RWPE1 (cell line): ENCODE data around the gene B9D2.

Source experiments
- CTCF ChIA-PET: fragments of 350-600 bp; sonication (Branson Sonifier 250); formaldehyde crosslinking; extraction: SDS; loops from one replicate; lab custom pipeline; 2021; lab: Yijun Ruan, JAX
- POLR2A ChIA-PET: fragments of 400-600 bp; formaldehyde crosslinking; extraction: SDS; loops from one replicate; lab custom pipeline; 2020; ENCODE audit warnings: antibody characterized with exemption; ENCODE audit not compliant: low non-redundant PET; lab: Yijun Ruan, JAX
- DNase-seq: peaks from one replicate; pipeline ENCODE4 v3.0.0; 2012; ENCODE audit warnings: low spot score
- H3K27ac ChIP-seq: fragments of 450-650 bp; 2 replicates; pipeline ENCODE4 v1.5.1; 2017
- TF ChIP-seq, protein P1 (sequence below): fragments of 450-650 bp; conservative IDR thresholded peaks from 2 replicates; pipeline ENCODE4 v1.5.1; 2017; ENCODE audit warnings: low read depth, mild to moderate bottlenecking

Gene B9D2

GRCh38 chr19:41309180-41310032 is 54.5 kb downstream of the B9D2 start:
- POLR2A ChIA-PET, result no interaction called here
- no peak for DNase-seq
- CTCF ChIA-PET, result interaction anchor here (0.5 to 2.6 kb wide), 13 partner anchors 8 to 1126 kb away, joined by 3 to 10 read pairs (median 4); partner anchors contain the start of gene B9D2
- TF ChIP-seq, protein P1, sequence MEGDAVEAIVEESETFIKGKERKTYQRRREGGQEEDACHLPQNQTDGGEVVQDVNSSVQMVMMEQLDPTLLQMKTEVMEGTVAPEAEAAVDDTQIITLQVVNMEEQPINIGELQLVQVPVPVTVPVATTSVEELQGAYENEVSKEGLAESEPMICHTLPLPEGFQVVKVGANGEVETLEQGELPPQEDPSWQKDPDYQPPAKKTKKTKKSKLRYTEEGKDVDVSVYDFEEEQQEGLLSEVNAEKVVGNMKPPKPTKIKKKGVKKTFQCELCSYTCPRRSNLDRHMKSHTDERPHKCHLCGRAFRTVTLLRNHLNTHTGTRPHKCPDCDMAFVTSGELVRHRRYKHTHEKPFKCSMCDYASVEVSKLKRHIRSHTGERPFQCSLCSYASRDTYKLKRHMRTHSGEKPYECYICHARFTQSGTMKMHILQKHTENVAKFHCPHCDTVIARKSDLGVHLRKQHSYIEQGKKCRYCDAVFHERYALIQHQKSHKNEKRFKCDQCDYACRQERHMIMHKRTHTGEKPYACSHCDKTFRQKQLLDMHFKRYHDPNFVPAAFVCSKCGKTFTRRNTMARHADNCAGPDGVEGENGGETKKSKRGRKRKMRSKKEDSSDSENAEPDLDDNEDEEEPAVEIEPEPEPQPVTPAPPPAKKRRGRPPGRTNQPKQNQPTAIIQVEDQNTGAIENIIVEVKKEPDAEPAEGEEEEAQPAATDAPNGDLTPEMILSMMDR, result no peak
- H3K27ac ChIP-seq, result peak overlapping the region; percentile 97

- TF ChIP-seq, protein P1, result peak; percentile 92
- DNase-seq, result peak; percentile 79
- POLR2A ChIA-PET, result no interaction called here
- CTCF ChIA-PET, result interaction anchor here (0.5 to 2.6 kb wide), 17 partner anchors 9 to 1127 kb away, joined by 3 to 10 read pairs (median 4); partner anchors contain the start of gene B9D2
- H3K27ac ChIP-seq, result peak overlapping the region; percentile 97
Observed at GRCh38 chr19:41308450-41309179, 55.3 kb downstream of the B9D2 start.

DNA sequence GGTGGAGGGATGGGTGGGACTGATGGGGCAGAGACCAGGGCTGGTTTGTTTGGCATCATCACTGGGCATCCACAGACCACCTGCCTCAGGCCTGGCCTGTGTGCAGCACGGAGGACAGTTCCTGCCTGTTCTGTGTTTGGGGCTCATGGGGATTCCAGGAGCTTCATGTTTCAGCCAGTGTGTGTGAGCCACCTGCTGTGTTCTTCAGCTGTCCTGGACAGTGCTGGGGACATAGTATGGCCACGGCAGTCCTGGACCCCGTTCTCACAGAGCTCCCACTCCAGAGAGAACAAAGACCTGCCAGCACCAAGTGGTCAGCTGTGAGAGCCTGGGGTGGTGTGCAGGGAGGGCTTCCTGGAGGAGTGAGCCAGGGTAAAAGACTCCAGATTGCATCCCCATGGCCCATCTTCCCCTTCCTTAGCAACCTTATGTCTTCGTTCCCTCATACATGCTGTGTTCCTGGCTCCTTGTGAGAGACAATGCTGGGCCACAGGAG is 55.9 kb downstream of the B9D2 start:
- DNase-seq, result no peak
- TF ChIP-seq, protein P1, result no peak
- peak overlapping the region; percentile 97 for H3K27ac ChIP-seq
- POLR2A ChIA-PET, result no interaction called here
- CTCF ChIA-PET, result interaction anchor here (0.5 to 2.6 kb wide), 10 partner anchors 9 to 446 kb away, joined by 3 to 10 read pairs (median 4); partner anchors contain the start of gene B9D2

- DNase-seq, result no peak
- ChIA-PET POLR2A (no interaction called here), CTCF (interaction anchor here (0.5 to 1.0 kb wide), 3 partner anchors 9 to 230 kb away, joined by 3 to 9 read pairs (median 3); no protein-coding TSS in a partner anchor)
- TF ChIP-seq, protein P1, result no peak
- H3K27ac ChIP-seq, result peak overlapping the region; percentile 97
Observed at GRCh38 chr19:41307090-41307875, 56.7 kb downstream of the B9D2 start.

DNA sequence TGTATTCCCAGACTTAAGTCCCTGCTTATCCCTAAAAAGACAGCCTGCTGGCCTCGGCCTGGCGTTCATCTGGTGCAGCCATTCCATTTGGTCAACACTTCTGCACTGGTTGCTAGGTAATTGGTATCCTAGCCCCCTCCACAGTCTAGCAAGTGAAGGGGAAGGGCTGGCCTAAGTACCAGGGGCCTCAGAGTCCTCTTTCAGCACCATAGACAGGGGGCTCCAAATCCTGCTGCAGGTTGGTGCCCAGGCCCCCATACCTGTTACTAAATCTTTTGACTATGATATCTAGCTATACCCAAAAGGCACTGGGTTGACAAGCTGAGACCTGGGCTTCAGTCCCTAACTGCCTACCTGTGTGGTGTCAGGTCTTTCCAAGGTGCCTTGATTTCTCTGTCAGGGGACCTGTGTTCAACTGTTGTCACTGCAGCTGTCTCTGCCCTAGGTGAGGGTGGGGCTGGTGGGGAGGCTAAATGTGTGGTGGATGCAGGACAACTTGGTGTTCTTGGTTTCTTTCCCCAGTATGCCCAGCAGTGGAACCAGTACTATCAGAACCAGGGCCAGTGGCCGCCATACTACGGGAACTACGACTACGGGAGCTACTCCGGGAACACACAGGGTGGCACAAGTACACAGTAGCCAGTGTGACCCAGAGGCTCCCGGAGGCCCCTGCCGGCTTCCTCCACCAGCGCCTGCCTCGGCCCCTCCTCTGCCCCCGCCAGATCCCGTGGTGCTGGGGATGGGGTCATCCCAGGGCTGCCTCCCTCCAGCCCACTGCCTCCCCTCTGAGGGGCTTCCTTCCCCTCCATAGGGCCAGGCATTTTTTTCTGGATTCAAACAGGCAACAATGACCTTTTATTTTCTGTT is 57.8 kb downstream of the B9D2 start:
- ChIA-PET POLR2A (no interaction called here), CTCF (interaction anchor here (0.7 kb wide), 1 partner anchor 1095 kb away, joined by 3 read pairs; no protein-coding TSS in a partner anchor)
- no peak for DNase-seq
- TF ChIP-seq, protein P1, result no peak
- peak overlapping the region; percentile 56 for H3K27ac ChIP-seq
